ENCODE measurements around the gene KRT74.

The KRT74 gene

GRCh38 chr12:52519387-52519703 lies 54.3 kb downstream of the KRT74 start:
- DNase-seq: no peak

- DNase-seq: no peak
Measured at GRCh38 chr12:52518574-52519386, 54.9 kb downstream of the KRT74 start.

- no peak for DNase-seq
Measured at GRCh38 chr12:52517888-52518287, 55.8 kb downstream of the KRT74 start.

GRCh38 chr12:52517005-52517835 lies 56.4 kb downstream of the KRT74 start:
- no peak for DNase-seq

GRCh38 chr12:52515927-52516831 lies 57.5 kb downstream of the KRT74 start:
- DNase-seq: no peak

All from fibroblast of upper back skin (primary cell).